NCI-H82 treated with DMSO at 0.1 percent for 48 hours (cell line): ENCODE data around the gene GASK1A.

Experiments used
- DNase-seq: peaks from one replicate; lab custom pipeline; 2025; ENCODE audit not compliant: unreplicated experiment; lab: John Stamatoyannopoulos, UW

The GASK1A gene

GRCh38 chr3:43082457-43082856 is 103.3 kb downstream of the GASK1A start:
- no peak for DNase-seq

DNA sequence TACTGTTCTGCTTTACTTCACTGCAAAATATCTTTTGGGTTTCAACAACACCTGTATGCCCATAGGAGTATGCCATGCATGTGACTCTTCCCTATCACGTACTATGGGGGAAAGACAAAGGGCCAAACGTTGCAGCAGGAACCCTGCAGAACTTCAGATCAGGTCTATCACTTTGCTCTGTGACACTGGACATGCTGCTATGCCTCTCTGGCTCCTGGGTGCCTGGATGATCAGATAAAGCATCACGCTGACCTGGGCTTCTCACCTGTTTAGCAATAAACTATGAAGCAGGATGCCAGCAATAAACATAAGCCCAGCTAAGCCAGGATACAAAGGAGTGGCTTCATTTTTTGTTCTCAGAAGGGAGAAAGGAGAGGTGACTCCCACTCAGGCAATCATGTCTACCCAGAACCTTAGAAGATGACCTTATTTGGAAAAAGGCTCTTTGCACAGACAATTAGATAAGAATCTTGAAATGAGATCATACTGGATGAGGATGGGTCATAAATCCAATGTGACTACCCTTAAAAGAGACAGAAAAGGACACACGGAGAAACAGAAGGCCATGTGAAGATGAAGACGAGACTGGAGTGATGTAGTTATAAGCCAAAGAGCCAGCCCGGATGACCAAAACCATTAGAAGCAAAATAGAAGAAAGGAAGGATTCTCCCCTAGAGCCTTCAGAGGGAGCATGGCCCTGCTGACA is 107.5 kb downstream of the GASK1A start:
- no peak for DNase-seq

GRCh38 chr3:43087249-43087776 is 108.2 kb downstream of the GASK1A start:
- no peak for DNase-seq

DNA sequence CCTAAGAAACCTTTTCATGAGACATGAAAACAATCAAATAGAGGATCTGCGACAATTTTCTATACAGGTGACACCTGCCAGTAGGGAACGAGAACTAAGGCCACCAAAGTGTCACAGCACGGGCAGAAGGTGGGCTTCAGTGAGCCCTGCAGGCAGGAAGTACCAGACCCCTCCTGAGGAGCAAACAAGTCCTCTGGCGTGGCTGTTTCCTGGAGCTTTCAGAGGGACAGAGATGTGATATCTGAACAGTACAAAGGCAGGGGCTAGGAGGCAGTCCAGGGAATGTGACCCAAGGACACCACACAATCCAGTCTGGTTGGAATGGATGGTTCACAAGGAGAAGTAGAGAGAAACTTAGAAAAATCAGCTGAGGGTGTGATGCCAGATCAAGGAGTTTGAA is 110.0 kb downstream of the GASK1A start:
- DNase-seq: no peak

DNA sequence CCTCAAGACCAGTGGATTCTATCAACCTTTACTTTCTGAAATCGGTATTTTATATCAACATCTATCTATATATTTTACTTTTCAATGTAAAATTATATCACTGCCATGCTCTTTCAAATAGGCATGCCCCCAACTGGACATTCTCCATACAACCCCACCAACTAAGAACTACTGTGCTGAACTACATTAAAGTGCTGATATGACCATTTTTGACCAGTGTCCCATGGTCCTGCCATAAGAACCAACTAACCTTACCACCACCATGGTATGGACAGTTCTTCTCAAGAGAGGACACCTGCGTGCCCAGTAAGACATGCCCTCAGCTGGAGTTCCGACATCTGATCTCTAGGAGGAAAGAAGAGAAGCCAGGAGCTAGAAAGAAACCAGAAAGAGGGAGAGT is 111.1 kb downstream of the GASK1A start:
- DNase-seq: no peak

GRCh38 chr3:43091481-43091880 is 112.4 kb downstream of the GASK1A start:
- no peak for DNase-seq

DNA sequence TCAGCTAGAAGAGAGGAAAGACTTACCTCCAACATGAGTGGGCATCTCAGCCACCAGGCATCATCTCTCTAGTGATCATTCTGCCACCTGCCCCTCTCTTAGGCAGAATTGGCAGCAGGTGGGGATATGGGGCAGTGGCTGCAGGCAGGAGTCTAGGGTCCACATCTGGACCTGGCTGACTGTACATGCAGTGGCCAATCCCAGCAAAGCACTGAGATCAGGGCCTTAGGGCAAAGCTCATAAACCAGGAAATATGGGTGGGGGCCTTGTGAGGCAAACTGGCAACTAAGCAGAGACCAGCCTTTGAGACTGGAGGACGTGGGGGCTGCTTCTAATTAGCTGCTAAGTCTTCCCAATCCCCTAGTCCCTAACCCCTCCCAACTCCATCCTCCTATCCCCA is 113.9 kb downstream of the GASK1A start:
- DNase-seq: peak; percentile 43

- DNase-seq: peak; percentile 66
Observed at GRCh38 chr3:43093974-43094373, 114.9 kb downstream of the GASK1A start.

DNA sequence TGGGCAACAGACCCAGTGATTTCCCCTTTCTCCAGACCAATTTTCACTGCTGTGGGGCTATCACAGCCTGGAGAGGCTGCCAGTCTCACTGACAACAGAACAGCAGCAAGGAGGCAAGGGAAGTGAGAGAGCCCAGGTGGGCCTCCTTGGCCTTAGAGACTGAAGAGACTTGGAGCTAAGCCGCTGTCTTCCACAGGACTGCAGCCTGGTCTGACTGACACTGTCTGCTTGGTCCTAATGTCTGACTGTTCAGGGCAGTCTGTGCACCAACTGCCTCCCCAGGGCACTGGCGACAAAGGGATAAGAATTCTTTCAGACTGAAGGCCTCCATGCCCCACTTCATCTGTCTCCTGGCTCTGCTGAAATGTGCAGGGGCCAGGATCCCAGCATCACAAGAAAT is 115.3 kb downstream of the GASK1A start:
- DNase-seq: peak; percentile 67

DNA sequence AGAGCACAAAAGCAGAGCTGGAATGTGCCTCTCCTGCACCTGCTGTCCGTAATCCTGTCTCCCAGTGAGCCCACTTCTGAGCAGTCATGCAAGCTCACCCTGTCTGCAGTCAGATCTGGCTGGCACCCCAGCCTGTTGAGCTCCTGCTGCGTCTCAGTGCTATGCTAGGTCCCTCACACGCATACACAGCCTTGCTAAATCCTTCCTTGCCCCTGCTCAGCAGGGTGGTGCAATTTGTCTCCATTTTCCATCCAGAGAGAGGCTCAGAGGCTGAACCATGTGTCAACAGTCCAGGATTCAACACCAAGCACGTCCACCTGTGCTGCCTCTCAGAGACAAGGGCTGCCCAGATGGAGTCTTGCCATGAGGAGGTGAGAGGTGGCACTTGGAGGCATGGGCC is 115.7 kb downstream of the GASK1A start:
- DNase-seq: peak; percentile 61

DNA sequence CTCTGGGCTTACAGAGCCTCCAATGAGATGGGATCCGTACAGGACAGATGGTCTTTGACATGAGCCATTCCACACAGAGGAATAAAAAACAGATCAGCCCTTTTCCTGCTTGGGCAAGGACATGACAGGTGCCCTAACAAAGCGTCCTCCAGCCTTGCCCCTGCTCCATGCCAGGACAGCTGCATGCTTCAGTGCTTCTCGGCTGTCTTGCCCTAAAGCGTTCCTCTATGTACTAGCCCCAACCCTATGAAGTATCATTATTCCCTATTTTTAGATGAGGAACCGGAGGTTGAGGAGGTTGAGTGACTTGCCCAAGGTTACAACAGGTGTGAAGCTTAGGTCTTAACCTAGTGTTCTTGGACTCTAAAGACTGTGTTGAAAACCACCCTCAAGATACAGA is 116.3 kb downstream of the GASK1A start:
- no peak for DNase-seq

GRCh38 chr3:43096761-43097160 is 117.7 kb downstream of the GASK1A start:
- peak; percentile 22 for DNase-seq

- peak; percentile 9 for DNase-seq
Observed at GRCh38 chr3:43097400-43098080, 118.4 kb downstream of the GASK1A start.

DNA sequence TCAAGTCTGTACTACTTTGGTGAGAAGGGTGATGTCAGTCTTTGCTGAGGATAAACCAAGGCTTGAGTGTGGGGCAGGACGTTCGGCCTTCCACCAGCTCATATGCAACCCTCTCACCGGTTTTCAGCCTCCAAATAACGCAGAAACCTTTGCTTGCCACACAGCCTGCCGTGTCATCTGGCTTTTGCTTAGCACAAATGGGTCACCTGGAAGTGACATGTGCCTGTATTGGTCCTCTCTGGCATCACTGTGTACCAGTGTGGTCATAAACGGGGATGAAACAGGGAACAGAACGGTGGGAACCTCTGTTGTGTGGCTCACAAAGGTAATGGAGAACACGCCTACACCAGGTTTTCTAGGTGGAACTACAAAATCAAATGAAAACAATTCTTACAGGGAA is 119.7 kb downstream of the GASK1A start:
- DNase-seq: no peak

DNA sequence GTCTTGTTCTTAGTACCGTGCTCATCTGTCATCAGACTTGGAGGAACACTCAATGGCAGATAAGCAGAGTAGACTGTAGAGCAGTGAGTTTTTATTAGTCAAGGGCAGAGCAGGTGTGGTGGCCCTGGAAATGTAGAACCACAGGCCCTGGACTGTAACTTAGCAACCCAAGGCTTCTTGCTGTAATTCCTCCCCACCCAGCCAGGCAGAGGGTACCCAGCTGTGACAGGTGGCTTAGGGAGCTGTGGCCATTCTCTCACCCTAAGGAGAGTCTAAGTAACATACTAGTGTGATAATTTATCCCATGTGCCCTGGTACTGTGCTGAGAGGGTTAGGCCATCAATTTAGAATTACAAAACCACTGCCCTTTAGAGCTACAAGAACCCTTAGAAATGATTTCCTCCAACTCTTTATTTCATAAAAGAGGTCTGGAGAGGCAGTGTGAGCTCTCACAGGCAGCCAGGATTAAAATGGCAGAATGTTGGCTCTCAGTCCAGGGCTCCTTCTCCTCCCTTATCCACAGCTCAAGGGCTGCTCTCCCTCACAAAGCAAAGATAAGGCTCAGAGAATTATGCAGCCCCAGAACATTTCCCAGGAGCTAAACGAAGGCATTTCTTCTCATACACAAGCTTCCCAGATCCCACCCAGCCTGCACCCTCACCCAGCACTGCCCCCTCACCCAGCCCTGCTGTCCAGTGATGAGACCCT is 123.8 kb downstream of the GASK1A start:
- no peak for DNase-seq

GRCh38 chr3:43104039-43104438 is 124.9 kb downstream of the GASK1A start:
- no peak for DNase-seq

GRCh38 chr3:43104660-43105595 is 125.8 kb downstream of the GASK1A start:
- DNase-seq: no peak

DNA sequence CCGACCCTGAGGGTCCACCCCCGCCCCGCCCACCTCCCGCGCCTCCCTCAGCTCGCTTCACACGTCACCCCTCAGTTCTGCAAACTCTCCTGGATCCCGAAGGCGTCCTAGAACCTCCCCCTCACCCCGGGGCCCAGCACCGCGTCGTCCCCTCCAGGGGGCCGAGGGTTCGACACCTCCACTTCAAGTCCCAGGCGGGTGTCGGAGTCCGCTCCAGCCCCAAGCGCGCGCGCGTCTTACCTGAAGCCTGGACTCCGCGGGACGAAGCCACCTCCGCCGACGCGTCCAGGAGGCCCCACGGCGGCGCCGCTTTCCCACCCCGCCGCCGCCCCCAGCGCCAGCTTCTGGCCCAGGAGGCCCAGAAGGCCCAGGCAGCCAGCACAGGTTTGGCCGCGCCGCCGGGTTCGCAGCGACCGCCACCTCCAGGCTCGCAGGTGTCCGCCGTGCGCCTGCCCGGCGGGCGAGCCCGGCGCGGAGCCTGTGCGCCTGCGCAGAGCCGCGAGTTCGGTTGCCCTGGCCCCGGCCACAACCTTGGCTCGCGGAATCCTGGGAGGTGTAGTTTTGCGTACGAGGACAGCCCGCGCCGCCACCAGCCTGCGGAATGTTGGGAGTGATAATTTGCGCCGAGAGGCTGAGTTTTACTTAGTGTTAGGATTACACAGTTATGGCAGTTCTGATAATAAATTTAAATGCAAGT is 126.6 kb downstream of the GASK1A start, which contains the start of gene POMGNT2:
POMGNT2 (minus strand) TSS at position 484 of the 697 bp plus-strand sequence. CDS start 24,648 bp downstream, outside the sequence.
- peak; percentile 50 for DNase-seq

DNA sequence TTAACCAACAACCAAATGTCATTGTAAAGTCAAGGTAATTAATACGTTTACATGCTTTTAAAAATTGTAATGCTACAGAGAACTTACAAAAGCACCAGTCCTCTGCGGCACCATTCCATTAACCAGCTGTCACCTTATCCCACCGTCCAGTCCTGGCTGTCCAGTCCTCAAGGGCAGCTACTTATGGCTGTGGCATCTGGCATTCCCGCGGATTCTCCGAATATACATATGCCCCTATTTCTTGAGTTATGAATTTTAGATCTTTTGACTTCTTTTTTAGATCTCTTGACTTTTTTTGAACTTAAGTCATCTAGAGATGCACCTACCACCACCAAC is 127.2 kb downstream of the GASK1A start:
- DNase-seq: no peak
